Measurements from ENCODE around the gene COL23A1.

COL23A1 gene

DNA sequence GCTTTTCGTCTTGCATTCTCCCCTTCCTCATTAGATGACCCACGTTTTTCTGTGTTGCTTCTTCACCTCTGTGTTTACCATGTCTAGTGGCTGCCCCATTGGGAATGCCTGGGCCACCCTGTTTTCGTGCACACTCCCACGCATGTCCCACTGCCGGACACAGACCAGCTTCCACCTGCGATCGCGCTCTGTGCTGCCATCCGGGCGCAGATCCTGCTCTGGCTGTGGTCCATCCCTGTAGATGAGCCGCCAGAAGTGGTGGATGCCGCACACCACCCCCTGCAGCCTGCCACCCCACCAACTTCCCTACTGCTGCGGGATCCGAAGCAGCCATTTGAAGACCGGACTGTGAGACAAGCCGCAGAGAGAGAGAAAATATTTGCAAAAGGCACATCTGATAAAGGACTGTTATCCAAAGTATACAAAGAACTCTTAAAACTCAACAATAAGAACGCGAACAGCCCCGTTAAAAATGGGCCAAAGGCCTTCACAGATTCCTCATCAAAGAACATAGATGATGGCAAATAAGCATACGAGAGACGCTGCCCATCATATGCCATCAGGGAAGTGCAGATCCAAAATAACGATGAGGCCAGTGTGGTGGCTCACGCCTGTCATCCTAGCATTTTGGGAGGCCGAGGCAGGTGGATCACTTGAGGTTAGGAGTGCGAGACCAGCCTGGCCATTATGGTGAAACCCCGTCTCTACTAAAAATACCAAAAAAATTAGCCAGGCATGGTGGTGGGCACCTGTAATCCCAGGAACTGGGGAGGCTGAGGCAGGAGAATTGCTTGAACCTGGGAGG, 163.7 kb downstream of the COL23A1 start:
- DNase-seq (ENCODE audit: low read depth in 2 of 2, low spot score in 1 of 2): no peak

DNA sequence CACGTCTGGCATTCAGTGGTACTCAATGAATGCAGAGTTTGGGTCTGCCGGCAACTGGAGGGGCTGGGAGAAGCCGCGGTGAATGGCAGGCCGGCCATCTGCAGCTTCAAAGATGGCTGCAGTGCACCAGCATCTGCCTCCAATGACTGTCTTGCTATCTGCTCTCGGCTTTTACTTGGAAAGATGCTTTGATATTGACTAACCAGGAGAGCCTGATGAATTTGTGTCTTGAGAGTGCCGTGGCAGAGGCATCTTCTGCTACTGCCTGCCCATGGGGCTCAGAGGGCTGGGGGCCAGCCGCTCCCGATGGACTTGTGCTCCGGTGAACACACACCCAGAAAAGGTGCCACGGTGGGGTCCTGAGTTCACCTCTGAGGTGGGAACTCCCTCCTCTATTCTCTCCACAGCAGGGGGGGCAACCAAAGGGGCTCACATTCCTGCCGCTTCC, 164.5 kb downstream of the COL23A1 start:
- no peak for DNase-seq (ENCODE audit: low read depth in 2 of 2, low spot score in 1 of 2)

DNA sequence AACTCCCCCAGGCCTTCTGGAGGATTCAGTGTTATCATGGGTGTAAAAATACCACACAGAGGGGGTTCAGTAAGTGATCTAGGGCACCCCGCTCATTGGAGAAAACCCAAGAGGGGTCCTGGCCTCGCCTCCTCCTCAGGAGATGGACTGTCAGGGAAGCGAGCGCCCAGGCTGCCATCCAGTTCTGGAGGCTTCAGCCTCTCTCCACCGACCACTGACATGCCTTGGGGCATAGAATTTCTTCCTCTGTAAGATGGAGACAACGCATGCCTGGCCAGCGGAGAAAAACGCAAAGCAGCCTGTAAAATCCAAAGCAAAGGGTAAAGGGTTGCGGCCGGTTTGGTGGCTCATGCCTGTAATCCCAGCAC, 165.4 kb downstream of the COL23A1 start:
- no peak for DNase-seq (ENCODE audit: low read depth in 2 of 2, low spot score in 1 of 2)

DNA sequence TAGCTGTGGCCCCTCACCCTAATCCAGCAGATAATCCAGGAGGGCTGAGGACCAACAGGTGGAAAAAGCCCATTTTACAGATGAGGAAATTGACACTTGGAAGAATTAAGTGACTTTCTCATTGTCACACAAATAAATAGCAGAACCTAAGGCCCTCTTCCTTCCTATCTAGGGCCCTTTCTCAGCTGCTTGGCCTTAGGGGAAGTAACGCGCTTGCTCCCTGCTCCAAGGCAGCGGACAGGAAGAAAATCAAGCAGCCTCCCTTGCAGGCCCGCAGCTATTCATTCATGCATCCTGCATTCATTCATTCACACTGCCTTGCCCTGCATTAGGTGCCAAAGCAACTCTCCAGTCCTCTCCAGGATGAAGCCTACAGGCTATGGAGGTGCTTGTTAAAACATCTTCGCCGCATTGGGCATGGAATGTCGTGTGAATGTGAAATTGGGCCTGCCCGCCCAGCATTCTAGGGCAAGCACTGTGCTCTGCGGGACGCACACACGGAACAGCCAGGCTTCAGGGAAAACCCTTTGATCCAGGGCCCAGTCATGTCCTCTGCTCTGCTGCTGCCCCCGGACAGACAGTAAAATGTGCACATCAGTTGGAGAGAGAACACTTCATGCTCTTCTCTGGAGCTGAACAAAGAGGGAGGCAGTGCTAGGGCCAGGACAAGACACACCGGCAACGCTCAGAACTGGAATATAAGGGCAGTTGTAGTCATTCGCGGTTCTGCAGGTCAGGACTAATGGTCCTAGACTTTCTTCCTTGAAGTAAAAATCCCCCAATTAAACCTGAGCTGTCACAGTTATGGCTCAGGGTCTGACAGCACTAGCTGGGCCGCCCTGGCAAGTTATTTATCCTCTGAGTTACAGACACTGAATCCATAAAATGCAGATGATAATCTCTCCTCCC, 166.0 kb downstream of the COL23A1 start:
- no peak for DNase-seq (ENCODE audit: low read depth in 2 of 2, low spot score in 1 of 2)

DNA sequence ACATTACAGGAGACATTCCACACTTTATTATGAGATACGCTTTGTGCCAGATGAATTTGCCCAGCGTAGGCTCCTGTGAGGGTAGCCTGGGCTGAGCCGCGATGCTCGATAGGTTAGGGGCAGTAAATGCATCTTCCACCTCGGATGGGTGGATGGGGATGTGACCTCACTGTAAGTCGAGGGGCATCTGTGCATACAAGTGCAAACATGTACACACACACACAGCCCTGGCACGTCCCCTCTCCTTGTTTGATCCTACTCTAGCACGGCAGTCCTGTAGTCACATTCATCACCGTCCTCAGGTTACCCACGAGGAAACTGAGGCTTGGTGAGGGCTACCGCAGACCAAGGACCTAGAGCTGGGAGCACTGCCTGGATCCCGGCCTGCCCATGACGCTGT, 166.8 kb downstream of the COL23A1 start:
- DNase-seq (ENCODE audit: low read depth in 2 of 2, low spot score in 1 of 2): no peak

DNA sequence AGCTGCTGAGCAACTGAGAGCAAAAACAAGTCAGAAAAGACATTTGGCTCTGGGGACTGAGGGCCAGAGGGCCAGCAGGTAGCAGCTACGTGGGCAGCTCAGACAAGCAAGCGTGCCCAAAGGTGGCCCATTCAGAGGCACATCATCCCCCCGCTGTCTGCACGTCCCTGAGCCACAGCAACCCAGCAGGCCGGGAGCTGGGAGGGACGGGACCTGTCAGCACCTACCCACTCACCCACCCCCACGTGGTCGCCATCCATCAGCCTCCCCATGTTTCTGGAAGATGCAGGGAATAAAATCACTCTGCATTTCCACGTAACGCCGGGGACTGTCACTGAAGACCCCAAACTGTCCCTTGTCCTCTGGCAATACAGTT, 167.8 kb downstream of the COL23A1 start:
- DNase-seq (ENCODE audit: low read depth in 2 of 2, low spot score in 1 of 2): no peak

DNA sequence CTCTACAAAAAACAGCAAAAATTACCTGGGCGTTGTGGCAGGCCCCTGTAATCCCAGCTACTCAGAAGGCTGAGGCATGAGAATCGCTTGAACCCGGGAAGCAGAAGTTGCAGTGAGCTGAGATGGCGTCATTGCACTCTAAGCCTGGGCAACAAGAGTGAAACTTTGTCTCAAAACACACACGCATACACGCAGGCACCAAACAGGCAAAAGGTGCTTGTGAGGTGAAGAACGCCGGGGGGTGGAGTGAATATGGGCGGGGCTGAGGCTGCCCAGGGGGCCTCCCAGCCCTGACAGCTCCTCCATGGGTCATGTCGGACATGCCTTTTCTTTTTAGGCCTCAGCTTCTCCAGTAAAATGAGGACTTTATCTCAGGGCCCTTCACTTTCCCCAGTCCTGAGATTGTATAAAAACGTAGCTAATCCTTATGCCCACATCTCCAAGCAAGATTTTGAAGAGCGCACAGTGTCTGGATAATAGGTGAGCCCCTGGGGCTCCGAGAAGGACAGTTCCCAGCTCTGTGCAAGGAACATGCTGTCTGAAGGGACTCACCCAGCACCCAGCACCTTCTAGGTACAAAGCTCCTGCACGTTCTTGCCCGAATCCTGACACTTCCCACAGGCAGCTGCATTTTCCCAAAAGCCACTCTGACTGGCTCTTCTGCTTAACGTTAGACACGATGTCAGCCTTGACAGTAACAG, 168.3 kb downstream of the COL23A1 start:
- no peak for DNase-seq (ENCODE audit: low read depth in 2 of 2, low spot score in 1 of 2)

DNA sequence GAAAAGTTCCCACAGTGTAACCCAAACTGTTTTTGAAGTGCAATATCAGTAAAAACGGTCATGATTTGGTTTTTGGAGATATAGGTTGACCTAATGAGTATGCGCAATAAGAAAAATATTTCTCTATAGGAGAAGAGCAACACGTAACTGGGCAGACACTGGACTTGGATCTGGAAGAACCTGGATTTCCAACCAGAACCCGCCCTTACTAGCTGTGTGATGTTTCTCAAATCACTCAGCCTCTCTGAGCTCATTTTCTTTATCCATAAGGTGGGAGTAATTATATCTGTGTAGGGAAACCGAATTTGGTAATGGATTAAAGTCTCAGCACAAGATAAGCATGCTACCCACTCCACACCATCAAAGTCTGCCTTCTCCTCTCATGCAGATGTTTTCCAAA, 169.1 kb downstream of the COL23A1 start:
- DNase-seq (ENCODE audit: low read depth in 2 of 2, low spot score in 1 of 2): no peak

DNA sequence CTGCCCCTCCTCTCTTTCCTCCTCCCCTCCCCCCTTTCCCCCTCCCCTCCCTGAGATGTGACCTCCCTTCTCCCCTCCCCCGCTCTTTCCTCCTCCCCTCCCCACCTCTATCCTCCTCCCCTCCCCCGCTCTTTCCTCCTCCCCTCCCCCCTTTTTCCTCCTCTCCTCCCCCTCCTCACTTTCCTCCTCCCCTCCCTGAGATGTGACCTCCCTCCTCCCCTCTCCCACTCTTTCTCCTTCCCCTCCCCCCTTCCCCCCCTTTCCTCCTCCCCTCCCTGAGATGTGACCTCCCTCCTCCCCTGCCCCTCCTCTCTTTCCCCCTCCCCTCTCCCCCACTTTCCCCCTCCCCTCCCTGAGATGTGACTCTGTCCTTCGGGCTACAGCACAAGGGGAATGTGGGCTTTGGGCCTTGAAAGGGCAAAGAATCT, 169.8 kb downstream of the COL23A1 start:
- DNase-seq (ENCODE audit: low read depth in 2 of 2, low spot score in 1 of 2): no peak

DNA sequence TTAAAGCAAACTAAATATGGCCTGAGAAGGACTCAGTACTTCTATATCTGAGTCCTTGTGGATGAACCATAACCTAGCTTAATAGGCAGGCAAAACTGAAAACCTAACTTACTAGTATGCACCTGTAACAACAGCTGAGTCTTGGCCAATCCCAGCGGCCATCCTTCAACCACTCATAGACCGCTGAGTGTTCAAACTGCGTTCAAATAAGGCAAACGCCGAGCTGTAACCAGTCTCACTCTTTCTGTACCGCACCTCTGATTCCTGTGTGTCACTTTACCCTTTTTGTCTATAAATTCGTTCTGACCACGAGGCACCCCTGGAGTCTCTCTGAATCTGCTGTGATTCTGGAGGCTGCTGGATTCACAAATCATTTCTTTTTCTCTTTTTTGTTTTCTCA, 170.5 kb downstream of the COL23A1 start:
- DNase-seq (ENCODE audit: low read depth in 2 of 2, low spot score in 1 of 2): no peak

DNA sequence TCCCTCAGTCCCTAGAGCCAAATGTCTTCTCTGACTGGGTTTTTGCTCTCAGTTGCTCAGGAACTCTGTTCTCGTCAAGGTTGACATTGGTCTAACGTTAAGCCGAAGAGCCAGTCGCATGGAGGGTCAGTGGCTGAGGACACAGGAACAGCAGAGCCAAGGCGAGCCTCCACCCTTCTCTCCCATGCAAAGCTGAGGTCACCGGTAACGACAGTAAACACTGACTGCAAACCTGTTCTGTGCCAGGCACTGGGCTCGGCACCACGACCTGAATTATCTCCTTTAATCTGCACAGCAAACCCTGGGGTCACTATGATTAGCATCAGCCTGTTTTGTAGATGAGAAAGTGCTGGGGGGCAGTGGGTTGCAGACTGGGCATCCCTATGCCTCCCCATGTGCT, 171.0 kb downstream of the COL23A1 start:
- DNase-seq (ENCODE audit: low read depth in 2 of 2, low spot score in 1 of 2): no peak

DNA sequence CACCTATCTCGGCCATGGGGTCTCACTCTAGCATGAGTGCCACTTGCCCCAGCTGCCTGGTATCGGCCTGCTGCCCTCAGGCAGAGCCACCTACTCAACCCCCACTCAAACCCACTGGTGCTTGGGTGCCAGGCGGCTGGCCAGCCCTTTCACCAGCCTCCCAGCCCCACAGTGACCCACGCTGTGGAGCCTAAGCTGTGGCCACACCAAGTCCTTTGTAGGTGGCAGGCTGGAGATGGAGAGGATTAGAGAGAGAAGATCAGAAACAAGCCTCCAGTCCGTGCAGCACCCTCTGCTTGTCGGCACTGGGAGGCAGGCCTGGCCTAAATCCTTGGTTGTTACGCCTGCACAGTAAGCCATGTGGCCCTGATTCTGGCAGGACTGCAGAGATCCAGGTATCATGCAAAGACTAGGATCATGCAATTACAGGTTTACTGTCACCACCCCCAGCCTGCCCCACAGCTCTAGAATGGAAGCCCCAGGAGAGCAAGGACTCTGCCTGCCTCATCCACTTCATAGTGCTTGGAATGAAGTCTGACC, 171.7 kb downstream of the COL23A1 start:
- no peak for DNase-seq (ENCODE audit: low read depth in 2 of 2, low spot score in 1 of 2)

DNA sequence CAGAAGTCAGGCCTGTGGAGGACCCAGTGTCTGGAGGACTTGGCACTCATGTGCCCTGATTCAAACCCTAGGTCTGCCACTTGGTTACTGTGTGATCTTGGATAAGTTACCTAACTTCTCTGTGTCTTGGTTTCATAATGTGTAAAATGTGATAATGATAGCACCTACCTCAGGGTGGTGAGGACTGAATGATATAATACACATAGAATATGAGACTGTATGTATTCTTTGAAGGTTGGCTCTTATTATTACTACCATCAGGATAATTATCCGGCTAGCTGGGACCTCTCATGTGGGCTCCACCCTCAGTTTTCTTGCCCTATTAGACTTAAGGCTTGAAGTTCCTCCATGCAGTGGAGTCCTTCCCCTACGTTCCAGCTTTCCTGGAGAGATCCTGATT, 172.2 kb downstream of the COL23A1 start:
- no peak for DNase-seq (ENCODE audit: low read depth in 2 of 2, low spot score in 1 of 2)

DNA sequence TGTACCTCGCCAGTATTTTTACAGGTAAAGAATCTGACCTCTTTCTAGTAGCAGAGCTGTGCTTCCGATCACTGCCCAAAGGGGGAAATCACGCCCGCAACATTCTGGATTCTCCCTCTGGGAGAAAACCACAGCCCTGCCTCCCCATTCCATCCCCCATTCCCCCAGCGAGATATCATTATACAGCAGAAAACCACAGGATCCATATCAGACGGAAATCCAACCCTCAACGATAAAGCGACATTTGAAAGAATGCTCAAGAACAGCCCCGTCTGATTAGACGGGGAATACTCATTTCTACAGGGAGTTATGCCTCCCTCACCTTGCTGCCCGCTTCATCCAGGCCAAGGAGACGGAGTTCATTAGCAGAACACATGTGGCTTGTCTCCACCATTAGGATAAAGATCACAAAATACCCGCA, 172.8 kb downstream of the COL23A1 start:
- DNase-seq (ENCODE audit: low read depth in 2 of 2, low spot score in 1 of 2): no peak

DNA sequence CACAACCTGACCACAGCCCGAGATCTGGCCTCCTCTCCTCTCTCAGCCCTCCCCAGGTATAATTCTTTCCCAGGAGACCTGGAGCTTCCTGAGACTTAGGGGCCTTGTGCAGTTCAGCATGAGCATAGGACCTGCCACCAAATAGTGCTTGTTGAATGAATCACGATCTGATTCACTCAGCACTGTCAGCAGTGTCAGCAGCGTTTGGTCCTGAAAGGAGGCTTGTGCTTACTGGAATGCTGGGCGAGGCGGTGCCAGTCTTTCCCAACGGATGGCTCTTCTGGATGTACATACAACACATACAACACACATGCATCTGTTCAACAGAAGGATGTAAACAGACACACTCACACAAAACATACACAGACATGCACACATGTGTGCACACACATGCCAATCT, 173.3 kb downstream of the COL23A1 start:
- no peak for DNase-seq (ENCODE audit: low read depth in 2 of 2, low spot score in 1 of 2)

DNA sequence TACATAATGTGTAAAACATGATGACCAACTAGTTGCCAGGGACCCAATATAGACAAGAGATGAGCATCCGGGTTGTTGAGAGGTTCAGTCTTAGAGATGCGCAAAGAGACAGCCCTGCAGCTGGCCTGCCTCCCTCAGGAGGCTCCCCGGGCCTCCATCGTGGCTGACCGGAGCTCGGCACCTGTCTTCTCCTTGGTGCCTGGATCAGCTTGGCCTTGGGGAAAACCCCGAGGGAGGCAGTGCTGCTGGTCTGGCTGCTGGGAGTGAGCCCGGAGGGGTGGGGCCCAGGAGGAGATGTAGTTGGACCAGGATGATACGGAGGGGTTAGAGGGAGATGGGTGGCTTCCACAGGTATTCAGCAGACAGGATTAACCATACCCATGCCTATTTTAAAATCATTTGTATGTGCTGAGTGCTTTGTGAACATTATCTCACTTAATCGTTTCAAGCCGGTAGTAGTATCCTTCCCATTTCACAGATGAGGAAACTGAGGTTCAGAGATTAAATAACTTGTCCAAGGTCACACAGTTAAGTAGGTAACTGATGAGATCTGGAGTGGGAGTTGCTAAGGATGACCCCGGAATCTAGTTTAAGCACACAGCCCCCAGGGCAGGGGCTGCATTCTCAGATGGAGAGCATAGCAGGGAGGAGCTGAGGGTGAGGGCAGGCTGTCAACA, 173.8 kb downstream of the COL23A1 start:
- no peak for DNase-seq (ENCODE audit: low read depth in 2 of 2, low spot score in 1 of 2)

DNA sequence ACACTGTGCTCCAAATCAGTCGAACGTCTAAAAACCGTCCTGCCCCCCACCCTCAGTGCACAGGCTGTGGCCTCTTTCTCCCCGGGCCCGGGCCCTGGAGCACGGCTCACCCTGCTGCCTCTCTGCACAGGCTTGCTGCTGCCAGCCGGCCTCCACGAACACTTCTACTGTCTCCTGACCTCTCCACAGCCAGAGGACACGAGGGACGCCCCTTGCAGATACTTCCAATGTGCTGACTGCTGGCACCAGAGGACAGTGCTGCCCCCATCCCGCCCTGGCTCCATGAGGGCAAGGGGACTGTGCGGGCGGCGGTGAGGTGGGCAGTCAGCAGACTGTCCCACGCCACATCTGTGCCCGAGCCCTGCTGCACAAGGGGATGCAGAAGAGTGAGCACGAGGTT, 174.8 kb downstream of the COL23A1 start:
- DNase-seq (ENCODE audit: low read depth in 2 of 2, low spot score in 1 of 2): no peak

DNA sequence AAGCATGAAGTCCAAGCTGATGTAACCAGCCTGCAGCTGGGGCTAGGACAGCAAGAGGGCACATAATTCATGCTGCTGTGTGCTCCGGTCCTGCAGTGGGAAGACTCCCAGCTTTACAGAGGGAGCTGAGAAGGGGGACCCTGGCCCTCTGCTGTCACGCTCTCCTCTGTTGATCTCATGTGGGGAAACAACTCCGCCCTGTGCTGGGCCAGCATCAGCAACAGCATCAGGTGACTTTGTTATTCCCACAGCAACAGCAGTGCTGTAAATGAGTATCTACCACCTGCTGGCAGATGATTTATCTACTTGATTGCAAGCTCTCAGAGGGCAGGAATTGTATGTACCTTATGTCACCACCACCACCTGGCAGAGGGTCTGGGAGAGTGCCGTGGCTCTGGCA, 176.2 kb downstream of the COL23A1 start:
- no peak for DNase-seq (ENCODE audit: low read depth in 2 of 2, low spot score in 1 of 2)

DNA sequence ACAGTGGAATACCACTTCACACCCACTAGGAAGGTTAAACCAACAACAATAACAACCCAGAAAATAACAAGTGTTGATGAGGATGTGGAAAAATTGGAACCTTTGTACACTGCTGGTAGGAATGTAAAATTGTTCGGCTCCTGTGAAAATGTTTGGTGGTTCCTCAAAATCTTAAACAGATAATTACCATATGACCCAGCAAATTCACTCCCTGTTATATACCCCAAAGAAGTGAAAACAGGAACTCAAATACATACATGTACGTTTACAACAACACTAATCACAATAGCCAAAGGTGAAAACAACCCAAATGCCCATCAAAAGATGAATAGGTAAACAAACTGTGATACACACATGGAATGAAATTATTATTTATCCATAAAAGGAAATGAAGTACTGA, 179.1 kb downstream of the COL23A1 start:
- DNase-seq (ENCODE audit: low read depth in 2 of 2, low spot score in 1 of 2): no peak

DNA sequence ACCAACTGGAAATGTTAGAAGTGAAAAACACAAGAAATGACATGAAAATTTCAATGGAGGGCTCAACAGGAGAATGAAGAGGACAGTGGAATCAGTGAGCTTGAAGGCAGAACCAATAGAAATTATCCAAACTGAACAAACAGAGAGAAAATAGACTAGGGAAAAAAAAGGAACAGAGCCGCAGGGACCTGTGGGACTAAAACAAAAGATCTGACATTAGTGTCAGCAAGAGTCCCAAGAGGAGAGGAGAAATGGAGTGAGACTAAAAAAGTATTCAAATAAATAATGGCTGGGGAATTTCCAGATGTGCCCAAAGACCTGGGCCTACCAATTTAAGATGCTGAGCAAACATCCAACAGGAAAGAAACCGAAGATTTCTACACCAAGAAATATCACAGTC, 182.5 kb downstream of the COL23A1 start:
- no peak for DNase-seq (ENCODE audit: low read depth in 2 of 2, low spot score in 1 of 2)

DNA sequence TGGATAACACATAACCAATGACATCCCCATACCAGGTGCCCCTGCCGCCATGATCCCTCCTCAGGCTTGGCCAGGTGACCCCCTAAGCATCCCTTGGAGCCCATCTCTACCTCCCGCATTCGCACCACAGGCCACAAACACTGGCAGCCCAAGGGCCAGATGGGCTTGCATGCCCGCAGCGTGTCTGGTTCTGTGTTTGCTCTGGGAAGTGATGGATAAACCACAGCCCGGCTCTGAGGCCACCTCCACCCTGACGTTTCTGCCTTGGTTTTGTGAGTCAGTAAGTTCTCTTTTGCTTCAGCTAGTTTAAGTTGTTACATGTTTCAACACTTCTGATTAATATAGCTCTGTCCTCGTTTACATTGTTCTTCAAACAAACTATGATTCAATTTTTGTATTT, 185.2 kb downstream of the COL23A1 start:
- DNase-seq (ENCODE audit: low read depth in 2 of 2, low spot score in 1 of 2): no peak

Data from stimulated activated CD8-positive, alpha-beta memory T cell treated with anti-CD3 and anti-CD28 coated beads, Interleukin-4, amount 100 ng/mL, for 4 hours (primary cell).